Stimulated activated CD4-positive, alpha-beta T cell treated with anti-CD3 and anti-CD28 coated beads, TNF-alpha, amount 100 ng/mL, for 48 hours (primary cell): ENCODE results near the gene PAF1.

Source experiments
- DNase-seq, 3 donors: peaks; one replicate each; pipeline ENCODE4 v3.0.0-alpha.2; 2020; ENCODE audit warnings: low read depth in 3 of 3

PAF1 gene

DNA sequence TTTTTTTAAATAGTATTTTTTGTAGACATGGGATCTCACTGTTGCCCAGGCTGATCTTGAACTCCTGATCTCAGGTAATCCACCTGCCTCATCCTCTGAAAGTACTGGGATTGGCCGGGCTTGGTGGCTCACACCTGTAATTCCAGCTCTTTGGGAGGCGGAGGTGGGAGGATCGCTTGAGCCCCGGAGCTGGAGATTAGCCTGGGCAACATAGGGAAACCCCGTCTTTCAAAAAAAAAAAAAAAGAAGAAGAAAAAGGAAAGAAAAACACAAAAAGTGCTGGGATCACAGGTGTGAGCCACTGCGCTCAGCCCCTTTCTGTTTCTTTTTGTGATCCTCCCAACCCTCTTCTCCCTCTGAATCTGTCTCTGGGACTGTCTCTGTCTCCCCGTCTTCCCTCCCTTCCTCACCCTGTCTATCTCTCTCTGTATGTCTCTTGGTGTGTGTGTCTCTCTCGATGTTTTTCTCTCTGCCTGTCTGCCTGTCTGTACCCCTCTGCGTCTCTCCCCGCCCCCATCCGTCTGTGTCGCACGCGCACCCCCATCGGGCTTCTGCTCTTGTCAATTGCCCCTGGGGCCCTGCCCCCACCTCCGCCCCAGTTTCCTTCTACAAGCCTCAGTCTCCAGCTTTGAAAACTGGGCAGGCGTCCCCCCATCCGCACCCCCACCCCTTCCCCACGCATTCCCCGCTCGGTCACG, 15.2 kb upstream of the PAF1 start:
- DNase-seq, result peak; percentile 47 to 84 (median 73)

- DNase-seq, result no peak
These were observed 14.5 kb upstream of the PAF1 start for GRCh38 chr19:39405261-39405957.

- DNase-seq, result peak; percentile 91 to 96 (median 92)
These were observed 12.7 kb upstream of the PAF1 start for GRCh38 chr19:39403331-39404312.

DNA sequence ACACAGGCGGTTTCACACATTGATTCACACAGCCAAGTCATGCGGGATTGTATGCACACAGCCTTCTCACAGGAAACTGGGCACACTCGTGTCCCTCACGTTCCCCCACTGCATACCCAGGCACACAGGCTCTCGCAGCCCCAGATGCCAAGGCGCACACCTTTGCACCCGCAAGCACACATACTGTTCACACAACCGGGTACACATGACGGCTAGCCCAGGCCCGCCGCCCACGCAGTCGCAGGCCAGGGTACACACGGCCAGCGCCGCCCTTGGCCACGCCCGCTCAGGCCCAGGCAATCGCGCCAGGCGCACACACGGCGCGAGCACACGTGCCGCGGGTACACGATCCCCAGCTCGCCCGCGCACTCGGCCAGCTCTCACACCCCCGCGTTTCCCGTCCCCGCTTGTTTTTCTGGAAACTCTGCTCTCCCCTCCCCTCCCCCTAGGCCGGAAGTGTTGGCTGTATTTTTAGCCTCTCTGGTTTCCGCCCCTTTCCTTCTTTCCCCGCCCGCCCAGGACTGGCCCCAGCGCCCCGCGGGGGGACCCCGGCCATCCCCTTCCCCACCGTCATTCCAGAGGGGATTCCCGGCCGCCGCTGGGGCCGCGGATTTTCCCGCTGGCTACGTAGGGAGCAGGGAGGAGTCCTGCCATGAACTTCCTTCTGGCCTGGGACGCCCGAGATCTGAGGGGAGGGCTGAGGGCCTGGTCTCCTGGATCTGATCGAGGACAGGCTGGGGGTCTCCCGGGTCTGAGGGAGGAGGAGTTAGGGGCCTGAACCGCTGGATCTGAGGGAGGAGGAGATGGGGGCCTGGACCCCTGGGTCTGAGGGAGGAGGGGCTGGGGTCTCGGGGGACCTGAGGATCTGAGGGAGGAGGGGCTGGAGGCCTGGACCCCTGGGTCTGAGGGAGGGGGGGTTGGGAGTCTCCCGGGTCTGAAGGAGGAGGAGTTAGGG, 11.7 kb upstream of the PAF1 start:
- DNase-seq, result peak; percentile 74 to 84 (median 79)

DNA sequence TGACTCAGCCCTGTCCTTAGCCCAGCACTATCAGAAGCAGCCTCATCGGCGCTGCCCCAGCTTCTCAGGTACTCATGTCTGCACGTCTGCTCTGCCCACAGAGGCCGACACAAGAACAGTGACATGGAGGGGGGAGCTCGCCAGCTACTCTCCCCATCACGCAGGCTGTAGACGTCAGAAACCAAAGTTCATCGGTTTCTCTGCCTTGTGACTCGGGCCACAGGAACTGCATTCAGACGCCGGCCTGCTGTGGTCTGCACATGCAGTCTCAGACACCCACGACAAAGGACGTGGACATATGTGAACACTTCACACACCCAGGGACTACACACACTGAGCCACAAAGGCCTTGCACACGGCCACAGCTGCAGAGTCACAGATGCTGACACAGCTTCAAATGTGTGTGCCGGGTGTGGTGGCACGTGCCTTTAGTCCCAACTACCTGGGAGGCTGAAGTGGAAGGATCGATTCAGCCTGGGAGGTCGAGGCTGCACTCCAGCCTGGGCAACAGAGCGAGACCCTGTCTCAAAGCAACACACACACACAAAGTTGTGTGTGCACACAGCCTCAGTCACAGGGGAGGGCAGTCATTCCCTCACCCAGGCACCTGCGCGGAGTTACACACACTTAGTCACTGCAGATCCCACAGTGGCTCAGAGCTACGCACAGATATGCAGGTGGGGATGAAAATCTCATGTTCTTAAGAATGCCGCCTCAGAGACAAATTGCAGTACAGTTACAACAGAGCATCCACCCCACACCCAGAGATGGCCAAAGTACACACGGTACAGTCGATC, 10.8 kb upstream of the PAF1 start:
- DNase-seq, result peak in 2 of 3 donors; percentile 67 to 86

- DNase-seq, result no peak
These were observed 10.2 kb upstream of the PAF1 start for GRCh38 chr19:39401070-39401548.

- DNase-seq, result no peak
These were observed 9.2 kb upstream of the PAF1 start for GRCh38 chr19:39400061-39400460.

- DNase-seq, result no peak
These were observed 8.8 kb upstream of the PAF1 start for GRCh38 chr19:39399668-39400050.

DNA sequence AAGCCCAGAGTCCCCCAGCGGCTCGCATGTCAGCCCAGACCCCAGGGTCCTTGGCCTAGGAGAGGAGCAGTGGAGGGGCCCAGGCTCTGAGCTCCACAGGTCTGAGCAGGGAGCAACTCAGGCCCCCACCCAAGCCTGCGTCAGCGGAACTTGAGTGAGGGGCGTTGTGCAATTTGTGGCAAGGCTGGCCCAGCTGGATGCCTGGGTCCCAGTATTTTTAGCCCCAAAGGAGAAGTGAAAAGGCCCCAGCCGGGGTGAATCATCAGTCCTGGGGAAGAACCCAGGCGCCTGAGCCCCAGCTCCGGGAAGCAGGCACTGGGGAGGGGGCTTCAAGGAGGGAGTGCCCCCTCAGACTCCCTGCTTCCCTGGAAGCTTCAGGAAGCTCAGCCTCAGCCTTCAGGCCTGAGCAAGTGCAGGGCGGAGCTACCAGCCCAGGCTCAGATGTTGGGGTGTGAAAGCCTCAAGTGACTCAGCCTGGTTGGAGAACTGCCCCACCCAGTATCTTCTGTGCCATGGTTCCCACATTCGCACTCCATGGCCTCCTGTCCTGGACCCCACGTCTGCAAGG, 7.5 kb upstream of the PAF1 start:
- DNase-seq, result no peak

DNA sequence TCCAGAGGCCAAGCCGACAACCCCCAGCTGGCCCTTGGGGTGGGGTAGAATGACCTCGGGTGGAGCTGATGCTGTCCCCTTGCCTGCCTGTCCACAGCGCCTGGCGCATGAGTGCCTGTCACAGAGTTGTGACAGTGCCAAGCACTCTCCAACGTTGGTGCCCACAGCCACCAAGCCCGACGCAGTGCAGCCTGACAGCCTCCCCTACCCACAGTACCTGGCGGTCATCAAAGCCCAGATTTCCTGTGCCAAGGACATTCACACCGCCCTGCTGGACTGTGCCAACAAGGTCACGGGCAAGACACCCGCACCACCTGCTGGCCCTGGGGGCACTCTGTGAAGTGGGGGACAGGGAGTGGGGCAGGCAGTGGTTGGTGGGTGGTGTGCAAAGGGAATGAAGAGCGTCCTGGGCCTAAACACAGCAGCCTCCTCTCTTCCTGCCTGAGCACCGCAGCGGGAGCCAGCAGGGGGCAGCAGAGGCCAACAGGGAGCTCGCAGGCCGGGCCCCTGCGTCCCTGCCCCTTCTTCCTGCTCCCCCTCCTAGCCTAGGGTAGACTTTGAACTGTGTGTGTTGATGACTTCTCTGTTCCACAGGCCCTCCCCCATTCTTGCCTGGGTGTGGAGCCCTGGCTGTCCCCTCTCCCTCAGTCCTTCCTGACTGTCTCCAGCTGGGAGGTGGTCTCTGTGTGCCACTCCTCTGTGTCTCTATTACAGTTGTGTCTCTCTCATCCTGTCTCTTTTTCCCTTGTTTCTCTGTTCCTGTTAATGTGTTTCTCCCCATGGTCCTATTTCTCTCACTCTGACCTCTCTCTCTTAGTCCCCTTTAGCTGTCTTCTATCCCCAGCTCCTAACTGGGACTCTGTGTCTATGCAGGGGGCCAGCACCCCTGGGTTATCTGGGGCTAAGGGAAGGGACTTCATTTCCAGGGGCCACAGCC, 6.7 kb upstream of the PAF1 start:
- DNase-seq, result peak; percentile 88 to 96 (median 91)

- peak in 1 of 3 donors; percentile 45 for DNase-seq
These were observed 505 bp downstream of the PAF1 start for GRCh38 chr19:39390451-39390750.

DNA sequence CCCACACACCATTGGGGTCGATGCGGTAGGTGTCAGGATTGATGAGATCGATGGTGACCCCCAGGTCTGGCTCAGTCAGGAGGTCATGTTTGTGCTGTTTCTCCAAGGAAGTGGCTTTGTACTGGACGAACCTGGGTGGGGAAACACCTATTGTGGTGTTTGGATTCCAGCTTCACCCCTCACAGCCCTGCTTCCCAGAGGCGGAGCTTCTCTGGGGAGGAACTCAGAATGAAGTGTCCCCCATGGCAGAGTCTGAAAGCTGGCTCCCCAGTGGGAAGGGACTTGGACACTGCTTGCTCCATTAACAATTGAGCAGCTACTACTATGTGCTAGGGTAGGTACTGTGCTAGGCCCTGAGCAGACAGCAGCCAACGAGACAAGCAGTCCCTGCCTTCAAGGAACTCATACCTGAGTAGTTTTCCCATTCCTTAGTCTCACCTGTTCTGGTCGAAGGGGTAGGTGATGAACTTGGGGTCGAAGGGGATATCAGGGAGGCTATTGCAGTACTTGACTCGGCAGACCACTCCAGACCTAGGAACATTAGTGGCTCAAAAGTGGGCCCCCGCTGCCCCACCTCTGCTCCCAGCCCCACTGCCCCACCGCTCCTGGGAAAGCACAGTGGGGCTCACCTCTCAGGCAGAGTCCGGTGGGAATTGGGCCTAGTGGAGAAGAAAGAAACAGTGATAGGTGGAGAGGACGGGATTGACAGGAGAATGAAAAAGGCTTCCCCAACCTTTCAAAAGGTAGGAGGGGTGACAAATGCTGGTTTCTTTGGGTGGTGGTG, 1.1 kb downstream of the PAF1 start:
- no peak for DNase-seq

DNA sequence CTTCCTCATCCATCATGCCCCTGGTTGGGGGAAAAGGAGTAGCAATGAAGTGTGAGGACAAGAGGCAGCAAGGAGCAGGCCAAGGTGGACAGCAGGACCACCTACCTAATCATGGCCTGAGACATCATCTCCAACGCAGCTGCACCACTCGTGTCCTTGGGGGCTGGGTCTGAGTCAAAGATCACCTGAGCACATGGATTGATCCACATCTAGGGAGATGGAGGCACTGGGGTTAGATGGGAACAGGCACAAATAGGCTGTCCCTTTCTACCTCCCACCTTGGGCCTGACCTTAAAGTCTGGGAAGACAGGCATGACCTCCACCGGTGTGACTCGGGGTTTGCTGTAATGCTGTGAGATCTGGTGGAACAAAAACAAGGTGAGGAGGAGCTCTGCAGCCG, 2.2 kb downstream of the PAF1 start:
- no peak for DNase-seq

DNA sequence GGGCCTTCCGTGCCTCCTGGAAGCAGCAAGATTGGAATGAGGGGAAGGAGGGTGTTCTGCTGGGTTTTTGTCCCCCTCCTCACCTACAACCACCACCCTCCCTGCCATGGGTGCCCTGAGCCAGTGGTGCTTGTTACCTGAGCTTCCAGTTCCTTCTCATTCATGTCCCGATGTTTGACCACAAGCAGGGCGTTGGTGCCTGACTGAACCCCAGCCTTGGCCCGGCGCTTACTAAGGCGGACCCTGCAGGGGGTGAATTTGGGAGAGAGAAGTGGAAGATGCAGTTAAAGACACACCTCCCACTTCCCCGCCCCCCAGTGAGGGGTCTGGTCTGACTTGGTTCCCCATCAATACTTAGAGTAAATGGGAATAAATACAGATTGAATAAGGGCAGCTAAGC, 4.3 kb downstream of the PAF1 start:
- no peak for DNase-seq

- no peak for DNase-seq
These were observed 5.1 kb downstream of the PAF1 start for GRCh38 chr19:39385629-39386411.

- DNase-seq, result no peak
These were observed 5.9 kb downstream of the PAF1 start for GRCh38 chr19:39384839-39385568.
